NCI-H2107 (cell line): Measurements from ENCODE around the gene SIPA1.

ENCODE experiments used
- DNase-seq: peaks from one replicate; lab custom pipeline; 2025; lab: John Stamatoyannopoulos, UW

The SIPA1 gene, protein sequence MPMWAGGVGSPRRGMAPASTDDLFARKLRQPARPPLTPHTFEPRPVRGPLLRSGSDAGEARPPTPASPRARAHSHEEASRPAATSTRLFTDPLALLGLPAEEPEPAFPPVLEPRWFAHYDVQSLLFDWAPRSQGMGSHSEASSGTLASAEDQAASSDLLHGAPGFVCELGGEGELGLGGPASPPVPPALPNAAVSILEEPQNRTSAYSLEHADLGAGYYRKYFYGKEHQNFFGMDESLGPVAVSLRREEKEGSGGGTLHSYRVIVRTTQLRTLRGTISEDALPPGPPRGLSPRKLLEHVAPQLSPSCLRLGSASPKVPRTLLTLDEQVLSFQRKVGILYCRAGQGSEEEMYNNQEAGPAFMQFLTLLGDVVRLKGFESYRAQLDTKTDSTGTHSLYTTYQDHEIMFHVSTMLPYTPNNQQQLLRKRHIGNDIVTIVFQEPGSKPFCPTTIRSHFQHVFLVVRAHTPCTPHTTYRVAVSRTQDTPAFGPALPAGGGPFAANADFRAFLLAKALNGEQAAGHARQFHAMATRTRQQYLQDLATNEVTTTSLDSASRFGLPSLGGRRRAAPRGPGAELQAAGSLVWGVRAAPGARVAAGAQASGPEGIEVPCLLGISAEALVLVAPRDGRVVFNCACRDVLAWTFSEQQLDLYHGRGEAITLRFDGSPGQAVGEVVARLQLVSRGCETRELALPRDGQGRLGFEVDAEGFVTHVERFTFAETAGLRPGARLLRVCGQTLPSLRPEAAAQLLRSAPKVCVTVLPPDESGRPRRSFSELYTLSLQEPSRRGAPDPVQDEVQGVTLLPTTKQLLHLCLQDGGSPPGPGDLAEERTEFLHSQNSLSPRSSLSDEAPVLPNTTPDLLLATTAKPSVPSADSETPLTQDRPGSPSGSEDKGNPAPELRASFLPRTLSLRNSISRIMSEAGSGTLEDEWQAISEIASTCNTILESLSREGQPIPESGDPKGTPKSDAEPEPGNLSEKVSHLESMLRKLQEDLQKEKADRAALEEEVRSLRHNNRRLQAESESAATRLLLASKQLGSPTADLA

DNA sequence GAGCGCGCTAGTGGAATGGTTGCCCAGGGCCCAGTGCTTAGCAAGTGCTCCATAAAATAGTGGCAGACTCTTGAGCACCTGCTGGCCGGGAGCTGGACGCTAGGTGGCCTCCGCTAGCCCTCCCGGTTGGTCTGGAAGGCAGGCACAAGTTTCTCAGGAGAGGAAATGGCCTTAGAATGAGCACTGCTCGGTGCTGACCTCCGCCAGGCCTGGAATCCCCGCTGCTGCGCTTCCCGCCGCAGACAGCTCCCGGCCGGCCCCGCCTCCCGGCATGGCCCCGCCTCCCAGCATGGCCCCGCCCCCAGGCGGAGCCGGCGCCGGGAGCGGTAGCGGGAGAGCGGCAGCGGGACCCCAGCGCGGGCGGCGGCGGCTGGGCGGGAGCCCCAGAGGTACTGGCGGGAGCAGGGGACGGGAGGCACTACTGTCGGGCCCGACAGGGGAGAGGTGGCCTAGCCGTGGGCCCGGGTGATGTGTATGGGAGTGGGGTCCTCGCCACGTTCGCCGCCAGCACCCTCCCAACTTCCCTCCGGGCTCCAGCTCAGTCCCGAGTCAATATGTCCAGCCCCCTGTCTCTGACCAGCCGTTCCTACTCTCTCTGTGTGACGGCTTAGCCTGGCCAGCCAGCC, at the start of gene SIPA1:
Gene SIPA1 (plus strand): TSS at position 308 of the 626 bp plus-strand sequence. CDS start 2,821 bp downstream, outside the sequence.
- no peak for DNase-seq

DNA sequence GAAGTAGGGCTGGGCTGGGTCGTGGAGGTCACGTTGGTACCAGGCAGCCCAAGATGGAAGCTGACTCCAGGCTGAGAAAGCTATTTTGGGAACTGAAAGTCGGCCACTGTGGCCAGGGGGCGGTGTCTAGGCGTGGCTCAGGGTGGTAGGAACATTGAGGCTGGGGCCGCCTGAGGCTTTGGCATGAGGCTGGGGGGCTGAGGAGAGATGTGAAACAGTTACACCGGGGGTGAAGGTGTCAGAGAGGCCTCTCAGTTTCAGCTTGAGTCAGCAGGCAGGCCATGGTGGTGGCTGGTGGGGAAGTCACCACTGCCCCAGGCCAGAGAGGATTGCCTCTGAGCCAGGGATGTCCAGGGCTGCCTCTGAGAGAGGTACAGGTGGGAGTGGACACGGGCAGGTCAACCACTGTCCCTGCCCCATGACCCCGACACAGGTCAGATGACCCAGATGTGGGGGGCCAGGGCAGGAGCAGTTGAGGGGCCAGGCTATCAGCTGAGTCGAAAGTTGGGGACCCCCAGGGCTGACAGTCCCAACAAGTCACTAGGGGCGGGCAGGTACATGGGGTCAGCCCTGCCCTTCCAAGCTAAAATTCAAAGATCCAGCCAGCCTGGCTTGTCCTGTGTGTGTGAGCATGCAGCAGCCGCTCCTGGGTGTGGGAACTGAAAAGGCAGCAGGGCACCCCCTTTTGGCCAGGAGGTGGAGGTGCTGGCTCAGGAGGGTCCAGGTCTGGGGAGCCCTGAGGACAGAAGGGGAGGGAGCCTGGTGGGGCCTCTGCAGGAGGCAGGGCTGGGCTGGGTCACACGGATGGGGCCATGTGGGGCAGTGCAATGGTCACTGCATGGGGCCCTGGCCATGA, 49.5 kb upstream of the SIPA1 start:
- no peak for DNase-seq

DNA sequence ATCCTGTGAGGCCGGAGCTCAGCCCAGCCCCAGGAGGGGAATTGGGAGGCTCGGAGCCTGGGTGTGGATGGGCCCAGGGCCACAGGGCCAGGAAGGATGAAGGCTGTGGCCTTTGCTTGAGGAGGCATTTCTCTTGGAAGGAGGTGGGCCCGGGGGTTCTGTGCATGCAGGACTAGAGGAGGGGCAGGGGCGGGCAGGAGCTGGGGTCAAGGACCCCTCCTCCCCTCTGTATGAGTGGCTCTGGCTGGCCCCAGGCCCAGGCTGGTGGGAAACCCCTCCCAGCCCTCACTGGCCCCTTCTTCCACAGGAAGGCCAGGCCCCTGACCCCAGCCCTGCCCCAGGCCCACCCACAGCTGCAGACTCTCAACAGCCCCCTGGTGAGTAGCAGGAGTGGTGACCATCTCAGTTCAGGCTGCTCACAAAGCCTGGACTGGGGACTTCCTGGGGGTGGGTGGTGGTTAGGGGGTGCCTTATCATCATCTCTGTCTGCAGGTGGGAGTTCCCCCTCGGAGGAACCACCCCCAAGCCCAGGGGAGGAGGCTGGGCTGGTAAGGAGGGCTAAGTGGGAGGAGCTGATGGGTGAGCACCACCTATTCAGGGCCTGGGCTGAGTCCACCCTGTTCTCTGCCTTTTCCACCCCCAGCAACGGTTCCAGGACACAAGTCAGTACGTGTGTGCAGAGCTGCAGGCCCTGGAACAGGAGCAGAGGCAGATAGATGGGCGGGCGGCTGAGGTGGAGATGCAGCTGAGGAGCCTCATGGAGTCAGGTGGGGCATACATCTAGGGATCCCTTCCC, 48.3 kb upstream of the SIPA1 start:
- DNase-seq: no peak

DNA sequence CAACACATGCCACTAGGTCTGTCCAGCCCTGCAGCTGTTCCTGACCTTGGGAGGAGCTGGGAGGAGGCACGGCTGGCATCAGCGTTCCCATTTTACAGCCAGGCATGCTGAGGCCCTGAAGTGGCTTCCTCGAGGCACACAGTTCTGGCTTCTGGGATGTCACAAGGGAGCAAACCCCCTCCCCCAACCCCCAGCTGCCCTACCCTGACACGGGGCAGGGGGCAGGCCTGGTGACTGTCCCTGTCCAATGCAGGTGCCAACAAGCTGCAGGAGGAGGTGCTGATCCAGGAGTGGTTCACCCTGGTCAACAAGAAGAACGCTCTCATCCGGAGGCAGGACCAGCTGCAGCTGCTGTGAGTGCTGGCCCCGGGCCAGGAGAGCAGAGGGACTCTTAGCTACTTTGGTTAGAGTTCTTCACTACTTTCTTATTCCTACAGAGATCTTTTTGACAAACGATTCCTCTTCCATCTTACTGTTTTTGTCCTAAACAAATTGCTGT, 47.6 kb upstream of the SIPA1 start:
- DNase-seq: no peak

DNA sequence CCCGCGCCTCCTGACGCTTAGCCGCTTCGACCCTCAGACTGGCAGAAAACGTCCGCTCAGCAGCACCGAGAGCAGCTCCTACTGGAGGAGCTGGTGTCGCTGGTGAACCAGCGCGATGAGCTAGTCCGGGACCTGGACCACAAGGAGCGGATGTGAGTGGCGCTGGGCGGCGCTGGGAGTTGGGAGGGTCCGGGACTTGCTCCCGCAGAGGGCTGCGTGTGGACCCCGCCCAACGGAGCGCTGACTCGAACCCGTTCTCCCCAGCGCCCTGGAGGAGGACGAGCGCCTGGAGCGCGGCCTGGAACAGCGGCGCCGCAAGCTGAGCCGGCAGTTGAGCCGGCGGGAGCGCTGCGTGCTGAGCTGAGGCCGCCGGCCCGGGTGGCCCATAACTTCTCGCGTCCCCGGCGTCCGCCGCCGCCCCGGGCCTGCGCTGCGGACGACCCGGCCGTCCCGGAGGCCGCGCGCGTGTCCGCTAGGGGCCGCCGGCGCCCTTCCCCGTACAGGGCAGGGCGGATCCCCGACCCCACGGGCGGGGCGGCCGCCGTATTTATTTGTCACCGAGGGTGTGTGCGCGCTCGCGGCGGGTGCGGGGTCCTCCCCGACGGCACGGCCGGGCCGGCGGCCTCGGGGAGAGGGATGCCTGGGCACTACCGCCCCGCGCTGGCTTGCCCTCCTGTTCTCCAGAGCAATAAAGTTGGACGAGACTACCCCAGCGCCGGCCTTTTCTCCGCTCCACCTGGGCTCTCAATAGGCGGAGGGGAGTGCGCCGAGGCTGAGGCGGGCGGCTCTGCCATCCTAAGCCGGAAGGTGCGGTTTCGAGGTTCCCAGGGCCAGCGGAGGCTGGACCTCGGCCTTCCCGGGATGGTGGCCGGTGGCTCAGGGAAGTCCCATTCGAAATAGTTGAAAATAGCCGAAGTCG, 45.7 kb upstream of the SIPA1 start:
- DNase-seq: no peak

DNA sequence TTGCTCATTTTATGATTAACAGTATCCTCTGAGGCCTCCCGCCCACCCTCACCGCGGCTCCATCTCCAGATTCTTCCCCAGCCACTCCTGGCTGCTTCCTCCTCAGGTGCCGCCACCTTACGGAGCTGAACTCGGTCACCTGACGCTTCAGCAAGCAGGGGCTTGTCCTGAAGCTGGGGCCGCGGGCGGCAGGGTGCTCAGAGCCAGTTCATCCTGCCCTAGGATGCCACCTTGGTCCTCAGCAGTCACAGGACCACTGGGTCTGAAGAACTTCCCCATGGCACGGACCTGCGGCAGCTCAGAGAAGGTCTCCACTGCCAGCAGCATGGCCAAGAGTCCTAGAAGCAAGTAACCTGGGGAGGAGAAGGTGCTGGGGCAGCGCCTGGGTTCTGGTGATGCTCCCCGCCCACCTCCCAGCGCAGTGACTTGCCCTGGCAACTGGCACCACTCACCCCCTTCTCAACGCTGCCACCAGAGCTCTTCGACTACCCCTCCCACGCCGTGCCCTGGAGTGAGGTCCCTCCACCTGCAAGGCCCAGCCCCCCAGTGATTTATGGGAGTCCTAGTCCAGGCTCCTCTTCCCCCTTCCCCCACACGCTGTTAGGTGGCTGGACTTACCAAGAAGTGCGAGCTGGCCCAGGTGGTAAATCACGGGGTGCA, 44.9 kb upstream of the SIPA1 start:
- no peak for DNase-seq

DNA sequence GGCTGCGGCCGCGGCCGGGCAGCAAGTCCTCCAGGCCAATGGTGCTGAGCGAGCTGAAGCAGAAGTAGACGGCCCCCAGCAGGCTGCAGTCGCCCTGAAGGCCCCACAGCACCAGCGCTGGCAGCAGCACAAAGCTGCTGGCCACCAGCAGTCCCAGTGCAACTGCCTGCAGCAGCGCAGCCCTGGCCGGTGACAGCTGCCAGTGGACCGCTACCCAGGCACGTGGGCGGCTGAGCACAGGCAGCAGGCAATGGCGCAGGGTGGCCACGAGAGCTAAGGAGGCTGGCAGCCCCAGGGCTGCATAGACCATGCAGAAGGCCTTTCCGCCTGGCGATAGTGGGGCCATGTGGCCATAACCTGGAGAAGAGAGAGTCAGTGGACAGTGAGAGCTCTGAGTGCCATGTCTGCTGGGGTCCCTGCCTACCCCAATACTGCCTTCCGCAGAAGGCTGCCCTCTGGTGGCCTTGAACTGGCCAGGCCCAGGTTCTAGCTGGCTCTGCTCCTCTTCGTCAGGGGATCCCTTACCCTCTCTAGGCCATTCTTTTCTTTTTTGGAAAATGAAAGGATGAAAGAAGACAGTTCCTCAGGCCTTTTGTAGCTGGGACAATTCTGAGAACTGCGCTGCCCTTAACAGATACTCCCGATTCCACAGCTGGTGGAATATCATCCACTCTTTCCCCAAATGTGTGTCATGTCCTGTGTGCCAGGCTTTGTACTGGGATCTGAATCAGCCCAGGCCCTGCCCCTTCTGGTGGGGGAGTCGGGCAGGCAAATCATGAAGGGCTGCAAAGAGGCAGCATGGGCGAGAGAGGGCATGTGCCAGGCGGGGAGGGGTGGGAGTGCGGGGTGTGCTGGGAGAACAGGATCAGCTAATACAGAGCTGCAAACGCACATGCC, 44.1 kb upstream of the SIPA1 start:
- DNase-seq: no peak

DNA sequence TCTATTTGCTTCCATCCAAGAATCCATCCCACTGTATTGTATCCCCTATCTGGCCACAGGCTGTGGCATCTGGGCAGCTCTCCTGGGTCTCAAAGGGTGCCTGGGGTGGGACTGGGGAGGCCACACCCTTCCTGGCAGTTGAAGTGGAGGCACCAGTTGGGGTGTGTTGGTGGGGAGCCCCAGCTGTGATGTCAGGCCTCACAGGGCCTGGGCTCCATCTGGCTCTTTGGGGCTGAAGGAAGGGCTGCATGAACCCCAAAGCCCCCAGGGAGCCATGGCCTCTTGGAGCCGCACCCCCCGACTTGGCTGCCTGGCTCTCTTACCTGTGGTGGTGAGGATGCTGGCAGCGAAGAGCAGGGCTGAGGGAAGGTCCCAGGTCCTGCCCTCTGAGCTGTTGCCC, 42.8 kb upstream of the SIPA1 start:
- no peak for DNase-seq

DNA sequence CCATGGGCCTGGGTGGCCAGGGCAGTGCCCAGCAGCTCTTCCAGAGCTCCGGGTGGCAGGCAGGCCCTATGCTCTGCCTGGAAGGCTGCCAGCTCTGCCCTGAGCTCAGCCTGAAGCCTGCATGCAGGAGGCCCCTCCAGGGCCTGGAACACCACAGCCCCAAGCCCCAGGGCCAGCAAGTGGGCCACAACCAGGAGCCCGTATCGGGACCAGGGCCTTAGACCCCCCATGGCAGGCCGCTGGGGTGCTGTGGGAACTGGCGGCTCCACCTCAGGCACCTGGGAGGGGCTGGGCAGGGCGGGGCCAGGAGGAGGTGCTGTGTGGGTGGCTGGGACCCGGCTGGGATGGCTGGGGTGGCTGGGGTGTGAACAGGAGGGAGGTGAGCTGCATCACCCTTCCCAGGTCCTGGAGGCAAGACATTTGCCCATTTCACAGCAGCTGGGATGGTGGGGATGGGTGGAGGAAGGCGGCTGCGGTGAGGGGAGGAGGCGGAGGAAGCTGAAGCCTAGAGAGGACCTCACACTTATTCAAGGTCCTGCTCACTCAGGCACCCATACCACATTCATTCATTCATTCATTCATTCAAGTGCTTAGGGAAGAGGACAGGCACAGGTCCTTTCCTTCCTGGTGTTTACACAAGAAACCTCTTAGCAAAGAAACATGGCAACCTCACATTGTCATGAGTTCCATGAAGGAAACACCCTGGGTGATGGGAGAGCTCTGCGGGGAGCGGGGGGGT, 42.2 kb upstream of the SIPA1 start, which contains the start of gene KCNK7:
Gene KCNK7 (minus strand): TSS at position 258 of the 739 bp plus-strand sequence. CDS start 28 bp downstream, at position 230.
- no peak for DNase-seq

DNA sequence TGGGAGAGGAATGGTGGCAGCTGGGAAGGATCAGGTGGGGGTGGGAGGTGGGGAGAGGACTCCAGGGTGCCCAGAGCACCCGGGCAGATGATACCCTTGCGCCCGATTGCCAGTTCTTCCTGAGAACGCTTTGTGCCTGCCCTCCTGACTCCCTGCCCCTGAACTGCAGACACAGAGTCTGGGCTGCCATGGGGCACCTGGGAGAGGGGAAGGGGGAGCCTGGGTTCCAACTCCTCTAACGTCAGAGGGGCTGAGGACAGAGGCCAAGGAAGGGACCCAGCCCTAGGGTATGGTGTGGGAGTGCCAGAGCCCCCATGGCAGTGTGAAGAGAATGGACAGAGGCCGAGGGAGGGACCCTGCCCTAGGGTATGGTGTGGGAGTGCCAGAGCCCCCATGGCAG, 41.4 kb upstream of the SIPA1 start:
- DNase-seq: no peak

DNA sequence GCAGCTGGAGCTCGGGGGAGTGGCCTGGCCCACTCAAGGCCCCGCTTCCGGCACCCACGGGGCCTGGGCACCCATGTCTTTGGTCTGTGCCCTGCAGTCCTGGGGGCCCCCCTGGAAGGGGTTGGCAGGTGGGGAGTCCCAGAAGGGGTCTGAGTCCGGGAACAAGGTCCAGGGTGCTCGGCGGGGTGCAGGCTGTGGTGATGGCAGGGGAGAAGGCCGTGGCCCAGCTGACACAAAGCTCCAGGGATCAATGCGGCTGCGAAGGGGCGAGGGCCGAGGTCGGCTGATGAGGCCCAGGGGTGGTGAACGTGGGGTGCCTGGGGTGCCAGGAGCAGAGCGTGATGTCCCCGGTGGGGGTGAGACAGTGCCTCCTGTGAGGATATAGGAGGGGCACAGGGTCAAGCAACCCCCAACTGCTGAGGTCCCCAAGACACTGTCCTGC, 39.6 kb upstream of the SIPA1 start:
- no peak for DNase-seq

DNA sequence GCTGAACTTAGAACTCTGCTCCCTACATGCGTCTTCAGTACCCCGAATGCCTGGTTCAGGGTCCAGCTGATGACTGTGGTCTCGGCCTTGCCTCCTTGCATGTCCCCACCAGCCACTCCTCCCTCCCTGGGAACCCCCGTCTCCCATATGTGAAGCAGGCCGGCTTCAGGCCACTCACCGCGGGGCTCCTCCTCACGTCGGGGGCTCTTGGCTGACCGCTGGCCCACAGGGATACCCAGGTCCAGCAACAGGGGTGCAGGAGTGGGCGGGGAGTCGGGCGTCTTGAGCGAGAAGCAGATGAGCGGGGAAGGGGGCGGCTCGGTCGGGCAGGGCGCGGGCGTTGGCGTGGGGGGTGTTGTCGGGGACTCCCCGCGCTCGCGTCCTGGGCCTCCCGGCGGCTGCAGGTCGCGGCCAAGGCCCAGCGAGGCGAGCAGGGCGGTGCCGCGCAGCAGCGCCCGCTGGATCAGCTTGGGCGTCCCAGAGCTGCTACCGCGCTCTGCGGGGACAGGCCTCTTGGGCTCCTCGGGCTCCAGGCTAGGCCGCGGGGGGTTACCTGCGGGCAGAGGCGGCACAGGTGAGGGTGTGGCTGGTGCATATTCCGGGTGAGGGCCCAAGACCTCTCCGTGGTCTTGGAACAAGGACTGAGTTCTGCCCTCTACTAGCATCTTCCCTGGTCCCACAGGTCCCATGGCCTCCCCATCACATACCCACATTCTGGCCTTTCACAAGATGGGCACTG, 38.5 kb upstream of the SIPA1 start:
- no peak for DNase-seq

DNA sequence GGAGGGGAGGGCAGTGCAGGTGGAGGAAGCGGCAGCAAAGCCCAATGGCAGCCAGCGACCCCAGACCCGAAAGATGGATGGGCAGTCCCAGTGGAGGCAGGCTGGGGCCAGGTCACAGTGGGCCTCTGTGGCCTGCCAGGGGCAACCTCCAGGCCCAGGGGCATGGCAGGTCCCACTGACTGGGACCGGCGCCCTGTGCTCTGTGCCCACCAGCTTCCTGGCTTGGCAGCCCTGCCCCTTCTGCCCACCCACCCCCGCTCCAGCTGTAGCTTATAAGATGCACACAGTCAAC, 38.0 kb upstream of the SIPA1 start:
- DNase-seq: no peak

DNA sequence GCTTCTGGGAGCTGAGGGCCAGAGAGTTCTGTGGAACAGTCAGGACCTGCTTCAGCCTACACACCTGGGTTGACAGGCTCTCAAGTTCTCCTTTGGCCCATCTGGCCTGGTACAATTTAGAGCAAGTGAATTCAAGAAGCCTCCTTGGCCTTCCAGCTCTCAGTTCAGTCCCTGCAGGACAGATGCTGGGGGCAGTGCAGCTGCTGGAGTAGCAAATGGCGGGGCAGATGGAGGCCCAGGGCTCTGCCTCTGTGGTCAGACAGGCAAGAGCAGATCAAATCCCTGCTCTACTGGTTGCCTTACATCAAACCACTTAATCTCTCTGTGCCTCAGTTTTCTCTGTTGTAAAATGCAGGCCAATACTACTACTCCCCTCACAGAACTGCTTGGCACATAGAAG, 33.6 kb upstream of the SIPA1 start:
- no peak for DNase-seq

DNA sequence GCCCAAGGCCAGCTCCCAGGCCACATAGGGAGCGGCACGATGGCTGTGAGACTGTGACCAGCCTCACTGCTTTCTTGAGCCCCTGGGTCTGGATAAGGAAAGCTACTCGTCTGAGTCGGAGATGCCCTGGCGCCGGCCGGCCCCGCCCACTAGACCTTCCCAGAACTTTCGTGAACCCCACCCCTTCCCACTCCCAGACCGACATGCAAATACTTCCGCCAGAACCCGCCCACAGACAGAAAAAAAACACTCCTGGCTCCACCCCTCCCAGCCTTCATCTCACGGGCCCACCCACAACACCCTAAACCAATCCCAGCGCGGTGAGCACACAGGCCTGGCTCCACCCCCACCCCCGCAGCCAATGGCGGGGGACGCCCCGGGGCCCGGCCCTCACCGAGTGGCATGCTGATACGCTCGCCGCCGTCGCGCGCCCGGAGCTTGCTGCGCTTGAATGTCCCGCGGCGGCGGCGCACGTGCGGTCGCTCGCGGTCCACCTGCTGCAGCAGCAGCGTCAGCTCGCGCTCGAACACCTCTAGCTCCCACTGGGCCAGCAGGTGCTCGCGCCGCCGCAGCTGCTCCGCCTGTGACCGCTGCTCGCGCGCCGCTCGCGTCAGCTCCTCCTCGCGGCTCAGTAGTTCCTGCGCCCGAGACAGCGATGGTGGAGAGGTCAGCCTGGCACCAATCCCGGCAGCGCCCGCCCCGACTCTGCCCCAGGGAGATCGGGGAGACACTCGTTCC, 30.9 kb upstream of the SIPA1 start:
- no peak for DNase-seq
